K562 (cell line): ENCODE results near the gene ANAPC16. TPM values are rescaled to one million over a fixed set of nuclear protein-coding genes. Genes with fewer than 3 reads are reported as not detected.

Experiments
- GATAD2A ChIP-seq: fragments of 450-650 bp; IDR thresholded peaks from 2 replicates; pipeline ENCODE4 v1.6.1; 2017
- KDM4B ChIP-seq, 2 experiments: fragments of 450-650 bp in 1 of 2; sonication (generic) in 1 of 2; IDR thresholded peaks; 2 replicates each; pipeline ENCODE4 v1.6.1; 2016 to 2017; ENCODE audit warnings: borderline replicate concordance in 2 of 2, antibody characterized with exemption in 1 of 2, low read depth in 1 of 2, mild to moderate bottlenecking in 1 of 2
- L3MBTL2 ChIP-seq: fragments of 450-650 bp; IDR thresholded peaks from 2 replicates; pipeline ENCODE4 v1.6.1; 2016; ENCODE audit warnings: mild to moderate bottlenecking, moderate library complexity
- MEF2D ChIP-seq: conservative IDR thresholded peaks from 2 replicates; pipeline ENCODE4 v1.6.1; 2016; ENCODE audit warnings: low read depth, missing genetic modification characterization, missing compliant biosample characterization
- MEIS2 ChIP-seq: fragments of 450-650 bp; IDR thresholded peaks from 2 replicates; pipeline ENCODE4 v1.6.1; 2014; ENCODE audit warnings: mild to moderate bottlenecking; ENCODE audit not compliant: partially characterized antibody
- MLLT1 ChIP-seq, 2 experiments: fragments of 450-650 bp; IDR thresholded peaks; 2 replicates each; pipeline ENCODE4 v1.6.1; 2016
- PHF8 ChIP-seq: fragments of 200-600 bp; sonication (generic); IDR thresholded peaks from 2 replicates; pipeline ENCODE4 v1.6.1; 2012; ENCODE audit warnings: mixed run types, mild to moderate bottlenecking, inconsistent platforms, low read length, moderate library complexity, borderline replicate concordance
- PRPF4 ChIP-seq: fragments of 200-400 bp; formaldehyde crosslinking; IDR thresholded peaks from one replicate; pipeline ENCODE4 v1.6.1; 2017; ENCODE audit warnings: low read length, low read depth, mild to moderate bottlenecking; ENCODE audit not compliant: insufficient read depth, poor library complexity, severe bottlenecking
- SIRT6 ChIP-seq: IDR thresholded peaks from one replicate; pipeline ENCODE4 v1.6.1; 2012; ENCODE audit warnings: low read depth, mild to moderate bottlenecking, control low read depth, inconsistent platforms, low read length, moderate library complexity
- TCFL5 ChIP-seq: fragments of 250-450 bp; sonication (Bioruptor Pico); conservative IDR thresholded peaks from 2 replicates; pipeline ENCODE4 v1.6.1; 2021; ENCODE audit warnings: mild to moderate bottlenecking, moderate library complexity, matching md5 sums
- ZNF134 ChIP-seq: fragments of 250-450 bp; sonication (Bioruptor Pico); conservative IDR thresholded peaks from 2 replicates; pipeline ENCODE4 v1.4.0; 2020
- ZNF165 ChIP-seq: fragments of 250-450 bp; sonication (Bioruptor Pico); IDR thresholded peaks from 2 replicates; pipeline ENCODE4 v1.4.0; 2020; ENCODE audit warnings: borderline replicate concordance
- polyA plus RNA-seq, 8 experiments: library from polyadenylated mRNA; depleted of rRNA in 4 of 8; stranded (reverse) in 5 of 8; unstranded in 3 of 8; fragments of >200 nt; fragmentation: Nextera tagmentation in 2 of 8; fragmentation: Illumina TruSeq in 1 of 8; extraction: Ambion mirVana in 2 of 8; extraction: Trizol in 1 of 8; gene quantifications; 2 replicates each; pipeline versions ENCODE4 v1.2.1 to v1.2.3, GENCODE V29; 2011 to 2014; ENCODE audit warnings: inconsistent platforms in 1 of 8, missing spikeins in 1 of 8
- total RNA-seq, 7 experiments: library from RNA; depleted of rRNA in 6 of 7; stranded (reverse); fragments of >200 nt in 6 of 7; fragmentation: Illumina TruSeq in 2 of 7; extraction: Trizol in 2 of 7; gene quantifications; 2 replicates each; pipeline versions ENCODE4 v1.2.1 to v1.2.3, GENCODE V29; 2011 to 2021; ENCODE audit warnings: low replicate concordance in 1 of 7
- TF ChIP-seq, protein P1 (sequence below): fragments of 450-650 bp; IDR thresholded peaks from 2 replicates; pipeline ENCODE4 v1.6.1; 2016; ENCODE audit warnings: antibody characterized with exemption
- TF ChIP-seq, protein P2 (sequence below): sonication (generic); formaldehyde crosslinking; IDR thresholded peaks from 2 replicates; pipeline ENCODE4 v1.8.0; 2022; ENCODE audit warnings: missing genetic modification reagents, mild to moderate bottlenecking, moderate library complexity, borderline replicate concordance
- TF ChIP-seq, protein P3 (sequence below): fragments of 450-650 bp; IDR thresholded peaks from 2 replicates; pipeline ENCODE4 v1.6.1; 2014; ENCODE audit warnings: low read depth, mild to moderate bottlenecking, moderate library complexity, borderline replicate concordance

Gene ANAPC16
- total and polyA plus RNA-seq, 9 of the 15 experiments (the other 6 are each of a cell fraction or from before 2014, with no cell fraction given), result 42.6 to 208 (median 108) TPM

GRCh38 chr10:72254813-72255568 is 39.2 kb downstream of the ANAPC16 start (continued):
- TF ChIP-seq ZNF165 (CRISPR knock-in tag), result 0 out of 2 replicates have a peak, but pooled peaks have one; percentile 44
- 0 out of 2 replicates have a peak, but pooled peaks have one; percentile 28 for TF ChIP-seq TCFL5 (CRISPR knock-in tag)
- TF ChIP-seq GATAD2A, result peak; percentile 58; the same call in 1 of the 2 replicates
- TF ChIP-seq, protein P1, sequence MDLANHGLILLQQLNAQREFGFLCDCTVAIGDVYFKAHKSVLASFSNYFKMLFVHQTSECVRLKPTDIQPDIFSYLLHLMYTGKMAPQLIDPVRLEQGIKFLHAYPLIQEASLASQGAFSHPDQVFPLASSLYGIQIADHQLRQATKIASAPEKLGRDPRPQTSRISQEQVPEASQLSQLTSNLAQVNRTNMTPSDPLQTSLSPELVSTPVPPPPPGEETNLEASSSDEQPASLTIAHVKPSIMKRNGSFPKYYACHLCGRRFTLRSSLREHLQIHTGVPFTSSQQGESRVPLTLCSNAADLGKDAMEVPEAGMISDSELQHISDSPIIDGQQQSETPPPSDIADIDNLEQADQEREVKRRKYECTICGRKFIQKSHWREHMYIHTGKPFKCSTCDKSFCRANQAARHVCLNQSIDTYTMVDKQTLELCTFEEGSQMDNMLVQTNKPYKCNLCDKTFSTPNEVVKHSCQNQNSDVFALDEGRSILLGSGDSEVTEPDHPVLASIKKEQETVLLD, result 0 out of 2 replicates have a peak, but pooled peaks have one; percentile 19
- no peak for TF ChIP-seq PRPF4
- no peak for TF ChIP-seq MEF2D
- TF ChIP-seq MEIS2, result no peak
- peak in 1 of 2 experiments; percentile 80; a peak in 2 of 4 replicates for TF ChIP-seq MLLT1 (IDR thresholded peaks at IDR 0.05)
- TF ChIP-seq L3MBTL2, result peak; percentile 31; the same call in 1 of the 2 replicates
- TF ChIP-seq, protein P2, sequence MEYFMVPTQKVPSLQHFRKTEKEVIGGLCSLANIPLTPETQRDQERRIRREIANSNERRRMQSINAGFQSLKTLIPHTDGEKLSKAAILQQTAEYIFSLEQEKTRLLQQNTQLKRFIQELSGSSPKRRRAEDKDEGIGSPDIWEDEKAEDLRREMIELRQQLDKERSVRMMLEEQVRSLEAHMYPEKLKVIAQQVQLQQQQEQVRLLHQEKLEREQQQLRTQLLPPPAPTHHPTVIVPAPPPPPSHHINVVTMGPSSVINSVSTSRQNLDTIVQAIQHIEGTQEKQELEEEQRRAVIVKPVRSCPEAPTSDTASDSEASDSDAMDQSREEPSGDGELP (CRISPR knock-in tag), result 0 out of 2 replicates have a peak, but pooled peaks have one; percentile 35
- TF ChIP-seq, protein P3, sequence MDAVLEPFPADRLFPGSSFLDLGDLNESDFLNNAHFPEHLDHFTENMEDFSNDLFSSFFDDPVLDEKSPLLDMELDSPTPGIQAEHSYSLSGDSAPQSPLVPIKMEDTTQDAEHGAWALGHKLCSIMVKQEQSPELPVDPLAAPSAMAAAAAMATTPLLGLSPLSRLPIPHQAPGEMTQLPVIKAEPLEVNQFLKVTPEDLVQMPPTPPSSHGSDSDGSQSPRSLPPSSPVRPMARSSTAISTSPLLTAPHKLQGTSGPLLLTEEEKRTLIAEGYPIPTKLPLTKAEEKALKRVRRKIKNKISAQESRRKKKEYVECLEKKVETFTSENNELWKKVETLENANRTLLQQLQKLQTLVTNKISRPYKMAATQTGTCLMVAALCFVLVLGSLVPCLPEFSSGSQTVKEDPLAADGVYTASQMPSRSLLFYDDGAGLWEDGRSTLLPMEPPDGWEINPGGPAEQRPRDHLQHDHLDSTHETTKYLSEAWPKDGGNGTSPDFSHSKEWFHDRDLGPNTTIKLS, result peak; percentile 45; the same call in 1 of the 2 replicates
- TF ChIP-seq ZNF134, result 0 out of 2 replicates have a peak, but pooled peaks have one; percentile 13
- no peak for TF ChIP-seq SIRT6
- peak; percentile 52; the same call in 1 of the 2 replicates for TF ChIP-seq PHF8
- TF ChIP-seq KDM4B (IDR thresholded peaks at IDR 0.05; ENCODE audit: borderline replicate concordance in 2 of 2, low read depth in 1 of 2), result peak in 1 of 2 experiments; percentile 46; a peak in 1 of 4 replicates
